HG02885 (cell line): ENCODE results near the gene SSUH2.

Experiments
- ATAC-seq: cut with Tn5 transposase; IDR thresholded peaks from one replicate; pipeline ENCODE4 v1.9.1; 2021; ENCODE audit warnings: mild to moderate bottlenecking; ENCODE audit not compliant: unreplicated experiment, poor library complexity

The SSUH2 gene

GRCh38 chr3:8621872-8622271 is 22.7 kb downstream of the SSUH2 start:
- ATAC-seq, result no peak

DNA sequence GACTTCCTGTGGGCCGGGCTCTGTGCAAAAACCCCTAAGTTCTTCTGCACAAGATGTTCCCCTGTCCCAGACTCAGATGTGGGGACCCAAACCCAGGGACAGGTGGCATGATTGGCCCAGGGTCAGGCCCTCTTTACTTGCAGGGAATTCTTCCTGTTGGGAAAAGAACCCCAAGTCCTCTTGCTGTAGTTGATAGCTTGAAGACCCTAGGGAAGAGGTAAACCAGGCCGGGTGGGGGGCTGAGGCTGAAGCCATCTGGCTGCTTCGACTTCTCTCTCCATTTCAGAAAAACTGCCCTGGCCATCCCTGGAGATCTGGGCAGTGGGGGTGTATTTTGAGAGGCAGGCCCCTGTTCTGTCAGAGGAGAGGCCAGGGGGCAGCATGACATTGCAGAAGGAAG is 23.5 kb downstream of the SSUH2 start:
- no peak for ATAC-seq

- ATAC-seq, result no peak
Measured at GRCh38 chr3:8619548-8619947, 25.1 kb downstream of the SSUH2 start.

DNA sequence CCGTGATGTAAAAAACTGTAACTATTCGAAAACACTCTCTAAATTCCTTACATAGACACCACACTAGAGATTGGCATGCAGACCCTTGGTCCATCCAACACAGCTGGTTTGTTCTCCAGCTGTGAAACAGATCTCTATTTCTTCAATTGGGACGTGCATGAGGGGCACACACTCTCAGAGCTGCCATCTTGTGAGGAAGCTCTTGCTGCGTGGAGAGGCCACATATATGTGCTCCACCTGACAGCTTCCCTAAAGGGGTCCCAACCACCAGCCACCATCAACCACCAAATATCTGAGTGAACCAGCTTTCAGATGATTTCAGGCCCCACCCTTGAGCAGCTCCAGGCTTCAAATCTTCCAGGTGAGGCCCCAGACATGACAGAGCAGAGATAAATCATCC is 25.6 kb downstream of the SSUH2 start:
- no peak for ATAC-seq

DNA sequence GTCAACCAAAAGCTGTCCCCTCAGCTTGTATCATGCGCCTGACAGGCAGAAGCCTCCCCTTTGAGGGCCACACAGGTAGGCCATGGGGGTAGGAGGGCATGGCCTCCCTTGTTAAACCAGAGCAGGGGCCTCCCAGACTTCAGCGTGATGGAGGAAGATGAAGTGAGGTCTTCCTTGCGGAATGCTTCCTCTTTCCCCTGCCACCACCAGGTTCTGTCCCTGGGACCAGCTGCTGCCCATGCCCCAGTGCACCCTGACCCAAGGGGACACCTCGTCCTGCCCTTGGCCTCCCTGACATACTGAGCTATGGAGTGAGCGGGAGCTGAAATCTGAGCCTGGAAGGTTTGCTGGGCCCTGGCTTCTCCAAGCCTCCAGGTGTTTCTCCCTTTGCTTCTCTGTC is 26.7 kb downstream of the SSUH2 start:
- no peak for ATAC-seq

- no peak for ATAC-seq
Measured at GRCh38 chr3:8610951-8611350, 33.6 kb downstream of the SSUH2 start.

GRCh38 chr3:8608791-8609467 is 35.7 kb downstream of the SSUH2 start:
- ATAC-seq, result no peak

- ATAC-seq, result no peak
Measured at GRCh38 chr3:8608041-8608790, 36.4 kb downstream of the SSUH2 start.

DNA sequence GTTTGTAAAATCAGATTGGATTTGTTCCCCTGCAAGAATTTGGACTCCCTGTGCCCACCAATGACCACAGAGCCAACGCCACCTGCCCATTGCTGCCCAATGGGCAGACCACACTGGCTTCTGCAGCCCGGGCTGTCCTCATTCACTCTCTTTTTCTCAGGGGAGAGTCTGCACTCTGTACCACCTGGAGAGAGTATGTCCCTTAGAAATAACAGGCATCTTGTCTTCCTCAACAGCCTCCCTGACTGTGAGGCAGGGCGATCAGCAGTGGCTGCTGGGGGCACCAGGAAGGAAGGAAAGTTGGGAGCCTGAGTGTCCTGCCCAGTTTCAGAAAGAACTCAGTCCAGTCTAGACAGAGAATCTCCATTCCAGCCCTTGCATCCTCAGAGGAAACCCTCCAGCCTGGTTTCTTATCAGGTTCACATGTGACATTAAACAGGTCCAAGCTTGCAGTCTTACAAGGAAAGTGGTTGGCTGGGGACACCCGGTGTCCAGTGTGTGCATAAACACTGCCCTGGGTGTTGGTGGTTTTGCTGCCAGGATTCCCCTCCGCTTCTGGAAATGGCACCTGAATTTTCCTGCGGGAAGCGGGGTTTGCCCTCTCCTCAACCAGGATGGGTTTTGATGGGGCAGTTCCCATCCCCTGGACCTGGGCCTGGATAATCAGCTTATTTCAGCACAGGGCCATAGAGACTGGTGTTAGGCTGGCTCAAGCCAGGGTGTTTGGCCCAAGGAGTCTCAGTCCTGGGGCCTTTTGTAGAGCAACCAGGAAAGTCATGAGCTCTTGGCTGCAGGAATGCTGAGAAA is 37.2 kb downstream of the SSUH2 start:
- no peak for ATAC-seq

DNA sequence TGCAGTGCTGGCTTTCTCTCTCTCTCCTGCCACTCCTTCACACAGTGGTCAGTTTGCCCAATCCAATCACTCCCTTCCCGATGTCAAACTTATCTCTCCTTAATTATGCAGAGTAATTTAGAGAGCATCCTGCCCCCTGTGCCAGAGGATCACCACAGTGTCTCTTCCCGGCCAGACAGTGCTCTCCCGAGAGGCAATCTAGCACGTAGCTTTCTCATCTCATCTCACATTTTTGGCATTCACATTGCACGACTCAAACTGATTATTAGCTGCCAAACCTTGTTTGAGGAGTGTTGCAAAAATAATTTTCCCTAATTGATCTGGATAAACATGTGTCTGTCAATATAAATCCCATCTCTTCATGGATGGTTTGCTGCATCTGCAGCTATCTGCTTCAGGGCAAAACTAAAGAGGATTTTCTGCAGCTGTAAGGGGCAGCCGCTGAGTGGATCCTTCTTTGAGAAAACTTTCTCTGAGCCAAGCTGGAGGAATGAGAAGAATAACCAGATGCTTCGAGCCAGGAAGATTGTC is 37.8 kb downstream of the SSUH2 start:
- ATAC-seq, result no peak

DNA sequence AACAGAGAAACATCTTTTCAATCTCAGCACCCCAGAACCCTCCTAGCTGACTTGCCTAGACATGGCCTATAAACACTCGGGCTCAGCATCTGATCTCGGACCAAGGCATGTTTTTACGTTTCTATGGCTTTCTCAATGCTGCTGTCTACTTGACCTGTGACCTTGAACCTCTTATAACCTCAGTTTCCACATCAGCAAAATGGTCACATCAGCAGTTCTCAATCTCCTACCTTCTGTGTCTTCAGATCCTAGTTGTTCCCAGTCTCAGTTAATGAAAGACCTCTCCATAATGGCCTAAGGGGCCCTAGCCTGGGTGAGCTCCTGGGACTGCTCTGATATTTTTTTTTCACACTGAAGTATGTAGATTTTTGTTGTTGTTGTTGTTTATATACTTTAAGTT is 39.6 kb downstream of the SSUH2 start:
- no peak for ATAC-seq

GRCh38 chr3:8604006-8604405 is 40.6 kb downstream of the SSUH2 start:
- ATAC-seq, result no peak

GRCh38 chr3:8603115-8603710 is 41.4 kb downstream of the SSUH2 start:
- no peak for ATAC-seq

DNA sequence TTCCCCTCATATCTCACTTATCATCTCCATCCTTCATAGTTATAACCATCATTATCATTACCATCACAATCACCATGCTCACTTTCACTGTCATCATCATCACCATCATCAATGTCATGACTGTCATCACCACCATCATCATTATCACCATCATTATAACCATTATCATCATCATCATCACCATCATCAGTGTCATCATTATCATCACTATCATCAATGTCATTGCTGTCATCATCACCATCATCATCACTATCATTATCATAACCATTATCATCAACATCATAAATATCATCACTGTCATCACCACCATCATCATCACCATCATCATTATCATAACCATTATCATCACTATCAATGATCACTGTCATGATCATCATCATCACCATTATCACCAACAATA is 44.1 kb downstream of the SSUH2 start:
- no peak for ATAC-seq

- no peak for ATAC-seq
Measured at GRCh38 chr3:8599146-8599545, 45.5 kb downstream of the SSUH2 start.

- ATAC-seq, result no peak
Measured at GRCh38 chr3:8597219-8597853, 47.3 kb downstream of the SSUH2 start.

- ATAC-seq, result no peak
Measured at GRCh38 chr3:8596321-8597218, 48.0 kb downstream of the SSUH2 start.

DNA sequence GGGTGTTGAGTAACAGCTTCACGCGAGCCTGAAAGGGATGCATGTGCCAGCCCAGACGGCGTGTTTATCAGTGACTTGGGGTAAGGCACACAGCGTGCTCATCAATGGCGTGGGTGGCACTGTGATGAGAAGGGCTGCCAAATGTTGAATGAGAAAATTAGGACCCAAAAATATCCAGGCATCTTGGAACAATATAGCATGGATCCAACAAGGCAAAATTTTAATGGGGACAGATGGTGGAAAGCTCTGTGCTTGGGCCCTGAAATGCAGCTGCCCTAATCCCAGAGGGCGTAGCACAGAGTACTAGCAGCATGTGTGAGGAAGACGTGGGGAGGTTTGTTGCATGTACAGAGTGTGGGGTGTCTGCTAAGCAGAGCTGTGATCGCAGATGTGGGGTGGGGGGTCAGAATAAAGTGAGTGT is 48.9 kb downstream of the SSUH2 start:
- ATAC-seq, result no peak

- ATAC-seq, result no peak
Measured at GRCh38 chr3:8595252-8595651, 49.3 kb downstream of the SSUH2 start.
